Esophagus muscularis mucosa (tissue), 4 donors: Measurements from ENCODE around the gene ASCL2. TPM values are rescaled to one million over a fixed set of nuclear protein-coding genes. Genes with fewer than 3 reads are reported as not detected.

Experiments used
- DNase-seq: peaks from one replicate; pipeline ENCODE4 v3.0.0-alpha.2; 2017; ENCODE audit errors: extremely low spot score
- H3K27ac ChIP-seq, 4 donors: fragments of 200-600 bp; sonication (generic); replicated peaks in 1 of 4; 1 replicate in 3 of 4; 2 replicates in 1 of 4; pipeline ENCODE4 v1.5.1; 2016 to 2019; ENCODE audit warnings: mild to moderate bottlenecking in 1 of 4
- H3K27me3 ChIP-seq, 4 donors: fragments of 200-600 bp; sonication (generic); one replicate each; pipeline versions ENCODE4 v1.5.1 to v1.6.0; 2016 to 2019
- H3K36me3 ChIP-seq, 4 donors: fragments of 200-600 bp; sonication (generic); one replicate each; pipeline ENCODE4 v1.5.1; 2016 to 2019
- H3K4me1 ChIP-seq, 4 donors: fragments of 200-600 bp; sonication (generic); one replicate each; pipeline ENCODE4 v1.5.1; 2016 to 2019
- H3K4me3 ChIP-seq, 4 donors: fragments of 200-600 bp; sonication (generic); 1 replicate in 2 of 4; 2 replicates in 2 of 4; pipeline ENCODE4 v1.5.1; 2016 to 2019; ENCODE audit warnings: mild to moderate bottlenecking in 4 of 4, moderate library complexity in 1 of 4
- H3K9me3 ChIP-seq, 4 donors: fragments of 200-600 bp; sonication (generic); 1 replicate in 3 of 4; 2 replicates in 1 of 4; pipeline ENCODE4 v1.5.1; 2016 to 2019
- EP300 ChIP-seq: sonication (generic); formaldehyde crosslinking; IDR thresholded peaks from one replicate; pipeline ENCODE4 v1.6.1; 2017; ENCODE audit warnings: antibody characterized with exemption
- POLR2A ChIP-seq: fragments of 450-650 bp; IDR thresholded peaks from one replicate; pipeline ENCODE4 v1.6.1; 2017; ENCODE audit warnings: antibody characterized with exemption, moderate library complexity, mild to moderate bottlenecking, low read depth
- POLR2AphosphoS5 ChIP-seq, 2 donors: sonication (generic); formaldehyde crosslinking; IDR thresholded peaks; one replicate each; pipeline ENCODE4 v1.6.1; 2017; ENCODE audit warnings: antibody characterized with exemption in 2 of 2
- WGBS: methylation state at CpG from one replicate; pipeline ENCODE4 v1.1.5; 2018; 5-methylcytosine and 5-hydroxymethylcytosine counted together
- intact Hi-C: fragments of 100-400 bp; cut with DNase I; formaldehyde crosslinking; loops from one replicate; pipeline ENCODE4 v1.15.1; 2023
- total RNA-seq, 4 donors: library from RNA; depleted of rRNA; stranded (reverse); fragments of >200 nt; gene quantifications; one replicate each; pipeline versions ENCODE4 v1.1.0 to v1.2.1, GENCODE V29; 2016
- TF ChIP-seq, protein P1 (sequence below), 3 experiments: fragments of 200-600 bp in 2 of 3; fragments of 450-650 bp in 1 of 3; sonication (generic) in 2 of 3; IDR thresholded peaks; one replicate each; pipeline ENCODE4 v1.5.1; 2017 to 2019; ENCODE audit warnings: antibody characterized with exemption in 3 of 3, mild to moderate bottlenecking in 2 of 3, moderate library complexity in 1 of 3

The ASCL2 gene
- total RNA-seq, 4 donors from 2014 or later, result 0.32 to 0.83 (median 0.42) TPM; not detected in 1

GRCh38 chr11:2220173-2220771 is 50.1 kb downstream of the ASCL2 start:
- TF ChIP-seq POLR2A (no peak), POLR2AphosphoS5 (IDR thresholded peaks at IDR 0.05) (no peak), EP300 (no peak)
- TF ChIP-seq, protein P1, sequence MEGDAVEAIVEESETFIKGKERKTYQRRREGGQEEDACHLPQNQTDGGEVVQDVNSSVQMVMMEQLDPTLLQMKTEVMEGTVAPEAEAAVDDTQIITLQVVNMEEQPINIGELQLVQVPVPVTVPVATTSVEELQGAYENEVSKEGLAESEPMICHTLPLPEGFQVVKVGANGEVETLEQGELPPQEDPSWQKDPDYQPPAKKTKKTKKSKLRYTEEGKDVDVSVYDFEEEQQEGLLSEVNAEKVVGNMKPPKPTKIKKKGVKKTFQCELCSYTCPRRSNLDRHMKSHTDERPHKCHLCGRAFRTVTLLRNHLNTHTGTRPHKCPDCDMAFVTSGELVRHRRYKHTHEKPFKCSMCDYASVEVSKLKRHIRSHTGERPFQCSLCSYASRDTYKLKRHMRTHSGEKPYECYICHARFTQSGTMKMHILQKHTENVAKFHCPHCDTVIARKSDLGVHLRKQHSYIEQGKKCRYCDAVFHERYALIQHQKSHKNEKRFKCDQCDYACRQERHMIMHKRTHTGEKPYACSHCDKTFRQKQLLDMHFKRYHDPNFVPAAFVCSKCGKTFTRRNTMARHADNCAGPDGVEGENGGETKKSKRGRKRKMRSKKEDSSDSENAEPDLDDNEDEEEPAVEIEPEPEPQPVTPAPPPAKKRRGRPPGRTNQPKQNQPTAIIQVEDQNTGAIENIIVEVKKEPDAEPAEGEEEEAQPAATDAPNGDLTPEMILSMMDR (IDR thresholded peaks at IDR 0.05), result no peak
- intact Hi-C loops, result no loop called here
- H3K27me3 ChIP-seq, result peaks cover 0 to 46% (median 0%) of the 10 kb centered on the region in 4 donors
- H3K9me3 ChIP-seq, result peaks cover 0 to 16% (median 4%) of the 10 kb centered on the region in 4 donors
- peak; percentile 42 for DNase-seq
- no peaks in the 10 kb centered on the region for H3K36me3 ChIP-seq
- H3K27ac ChIP-seq, result no peak overlapping the region
- H3K4me3 ChIP-seq, result no peak overlapping the region
- no peaks in the 10 kb centered on the region for H3K4me1 ChIP-seq
- 72% methylated on average over 3 of the region's 3 CpGs for WGBS

DNA sequence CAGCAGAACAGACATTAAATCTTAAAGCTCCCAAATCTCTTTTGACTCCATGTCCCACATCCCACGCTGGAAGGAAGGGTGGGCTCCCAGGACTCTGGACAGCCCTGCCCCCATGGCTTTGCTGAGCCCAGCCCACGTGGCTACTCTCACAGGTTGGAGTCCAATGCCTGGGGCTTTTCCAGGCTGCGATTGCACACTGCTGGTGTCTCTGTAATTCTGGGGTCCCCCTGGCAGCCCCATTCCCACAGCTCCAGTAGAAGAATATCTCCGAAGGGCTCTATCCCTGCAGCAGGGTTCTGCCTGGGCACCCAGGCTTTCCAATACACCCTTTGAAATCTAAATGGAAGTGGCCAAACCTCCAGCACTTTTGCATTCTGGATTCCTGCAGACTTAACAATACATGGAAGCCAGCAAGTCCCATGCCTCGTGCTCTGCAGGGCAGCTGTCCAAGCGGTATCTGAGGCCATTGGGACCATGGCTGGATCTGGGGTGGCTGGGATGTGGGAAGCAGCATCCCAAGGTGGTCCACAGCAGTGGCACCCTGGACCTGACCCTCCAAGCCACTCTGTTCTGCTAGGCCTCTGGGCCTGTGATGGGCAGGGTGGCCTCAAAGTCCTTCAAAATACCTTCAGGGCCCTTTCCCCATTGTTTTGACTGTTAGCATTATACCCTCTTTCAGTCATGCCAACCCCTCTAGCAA is 50.9 kb downstream of the ASCL2 start:
- no peak overlapping the region for H3K27ac ChIP-seq
- H3K36me3 ChIP-seq, result no peaks in the 10 kb centered on the region
- 82% methylated on average over 4 of the region's 6 CpGs for whole genome bisulfite sequencing
- peak; percentile 57 for DNase-seq
- H3K27me3 ChIP-seq, result peaks cover 0 to 53% (median 0%) of the 10 kb centered on the region in 4 donors
- peaks cover 0 to 13% (median 3%) of the 10 kb centered on the region in 4 donors for H3K9me3 ChIP-seq
- H3K4me1 ChIP-seq, result no peaks in the 10 kb centered on the region
- intact Hi-C loops, result no loop called here
- TF ChIP-seq POLR2AphosphoS5 (IDR thresholded peaks at IDR 0.05), result no peak
- TF ChIP-seq, protein P1 (IDR thresholded peaks at IDR 0.05), result no peak
- TF ChIP-seq POLR2A, result no peak
- no peak for TF ChIP-seq EP300
- no peak overlapping the region for H3K4me3 ChIP-seq

Other genes starting within 250 kb of the ASCL2 start
- 10 to 100 TPM; 25.5 to 59.6 (median 33.0) TPM for gene IGF2, start 131.2 kb downstream of the ASCL2 start, total RNA-seq
- gene INS, start 109.4 kb downstream of the ASCL2 start, total RNA-seq, result not detected
- gene TH, start 98.8 kb downstream of the ASCL2 start, total RNA-seq, result 1 to 10 TPM in 1 of 4 donors, not detected in 3; 1.3 TPM
- 1 to 10 TPM in 1 of 4 donors, under 1 TPM in 2, not detected in 1; 0.29 to 1.2 (median 0.83) TPM for gene C11orf21, start 31.3 kb upstream of the ASCL2 start, total RNA-seq
- 1 to 10 TPM in 2 of 4 donors, under 1 TPM in 1, not detected in 1; 0.52 to 3.5 (median 1.2) TPM for gene TSPAN32, start 31.4 kb upstream of the ASCL2 start, total RNA-seq
- gene CD81, start 106.7 kb upstream of the ASCL2 start, total RNA-seq, result 100 to 1,000 TPM; 498 to 652 (median 582) TPM
- gene TSSC4, start 130.2 kb upstream of the ASCL2 start, total RNA-seq, result 10 to 100 TPM; 46.9 to 76.9 (median 70.6) TPM
- not detected for gene TRPM5, start 173.9 kb upstream of the ASCL2 start, total RNA-seq
- gene KCNQ1, start 174.4 kb upstream of the ASCL2 start, total RNA-seq, result 1 to 10 TPM; 2.1 to 5.9 (median 4.3) TPM